ENCODE data around the gene IFI27L1.

The IFI27L1 gene

DNA sequence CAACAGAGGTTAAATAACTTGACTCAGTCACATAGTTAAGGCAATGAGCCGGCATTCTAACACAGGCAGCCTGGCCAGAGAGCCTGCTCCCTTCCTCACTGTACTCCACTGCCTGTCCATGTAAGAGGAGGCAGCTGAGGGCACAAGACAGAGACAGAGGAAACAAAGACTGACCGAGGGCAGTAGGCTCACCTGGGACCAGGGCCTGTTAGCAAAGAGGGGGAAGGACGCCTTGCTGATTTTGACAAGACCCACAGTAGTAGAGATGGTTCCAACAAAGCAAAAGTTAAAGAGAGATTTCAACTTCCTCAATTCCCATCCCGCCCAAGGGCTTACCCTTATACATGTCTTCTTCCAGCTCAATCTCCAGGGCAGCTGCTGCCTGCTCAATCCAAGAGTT lies 28.4 kb upstream of the IFI27L1 start:
- Histone ChIP-seq H2AFZ (ENCODE audit: low read length) (no peak overlapping the region), H3F3A (ENCODE audit: low read depth) (no peaks in the 10 kb centered on the region), H3K79me2 (ENCODE audit: insufficient read depth, low read length) (no peaks in the 10 kb centered on the region), H3K4me2 (ENCODE audit: low read depth, low read length, poor library complexity, severe bottlenecking) (no peak overlapping the region), H3K36me3 (ENCODE audit: insufficient read depth, low read length) (peaks cover 95% of the 10 kb centered on the region), H3K9me3 (ENCODE audit: insufficient read depth, low read depth, low read length) (no peaks in the 10 kb centered on the region), H3K9ac (ENCODE audit: low read depth, low read length, poor library complexity, severe bottlenecking) (no peak overlapping the region), H3K27me3 (ENCODE audit: insufficient read depth, low read length, poor library complexity, severe bottlenecking) (no peaks in the 10 kb centered on the region), H3K9me2 (replicated peaks; ENCODE audit: low read depth, low read length) (no peaks in the 10 kb centered on the region), H3K4me3 (ENCODE audit: low read length, poor library complexity, severe bottlenecking) (no peak overlapping the region), H4K20me1 (ENCODE audit: insufficient read depth, low read length, poor library complexity, severe bottlenecking) (no peaks in the 10 kb centered on the region), H3K4me1 (ENCODE audit: insufficient read depth, low read length, poor library complexity, severe bottlenecking) (no peaks in the 10 kb centered on the region)
- TF ChIP-seq, protein P1, sequence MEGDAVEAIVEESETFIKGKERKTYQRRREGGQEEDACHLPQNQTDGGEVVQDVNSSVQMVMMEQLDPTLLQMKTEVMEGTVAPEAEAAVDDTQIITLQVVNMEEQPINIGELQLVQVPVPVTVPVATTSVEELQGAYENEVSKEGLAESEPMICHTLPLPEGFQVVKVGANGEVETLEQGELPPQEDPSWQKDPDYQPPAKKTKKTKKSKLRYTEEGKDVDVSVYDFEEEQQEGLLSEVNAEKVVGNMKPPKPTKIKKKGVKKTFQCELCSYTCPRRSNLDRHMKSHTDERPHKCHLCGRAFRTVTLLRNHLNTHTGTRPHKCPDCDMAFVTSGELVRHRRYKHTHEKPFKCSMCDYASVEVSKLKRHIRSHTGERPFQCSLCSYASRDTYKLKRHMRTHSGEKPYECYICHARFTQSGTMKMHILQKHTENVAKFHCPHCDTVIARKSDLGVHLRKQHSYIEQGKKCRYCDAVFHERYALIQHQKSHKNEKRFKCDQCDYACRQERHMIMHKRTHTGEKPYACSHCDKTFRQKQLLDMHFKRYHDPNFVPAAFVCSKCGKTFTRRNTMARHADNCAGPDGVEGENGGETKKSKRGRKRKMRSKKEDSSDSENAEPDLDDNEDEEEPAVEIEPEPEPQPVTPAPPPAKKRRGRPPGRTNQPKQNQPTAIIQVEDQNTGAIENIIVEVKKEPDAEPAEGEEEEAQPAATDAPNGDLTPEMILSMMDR (conservative IDR thresholded peaks at IDR 0.05; ENCODE audit: low read length) = no peak
- no peak for TF ChIP-seq EZH2phosphoT487 (IDR thresholded peaks at IDR 0.05; ENCODE audit: borderline replicate concordance)

DNA sequence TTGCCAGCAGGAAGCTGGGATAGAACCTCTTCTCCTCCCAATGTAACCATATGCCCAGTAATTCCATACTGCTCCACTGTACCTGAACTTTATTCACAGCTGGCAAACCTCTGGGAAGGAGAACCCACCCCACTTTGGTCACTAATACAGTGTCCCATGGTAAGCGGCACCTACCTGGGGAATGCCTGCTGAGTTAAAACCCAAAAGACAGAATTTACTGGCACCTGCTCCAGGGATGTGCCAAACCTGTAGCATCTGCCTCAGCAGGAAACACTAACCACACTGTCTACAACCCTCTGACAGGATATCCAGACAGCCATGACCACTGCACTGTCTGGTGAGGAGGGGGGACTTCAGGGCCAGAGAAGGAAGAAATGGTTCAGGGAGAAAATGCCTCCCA lies 26.7 kb upstream of the IFI27L1 start:
- no peaks in the 10 kb centered on the region for H3K4me1 ChIP-seq (ENCODE audit: insufficient read depth, low read length, poor library complexity, severe bottlenecking)
- H3F3A ChIP-seq (ENCODE audit: low read depth) = no peaks in the 10 kb centered on the region
- H3K79me2 ChIP-seq (ENCODE audit: insufficient read depth, low read length) = no peaks in the 10 kb centered on the region
- H3K27me3 ChIP-seq (ENCODE audit: insufficient read depth, low read length, poor library complexity, severe bottlenecking) = no peaks in the 10 kb centered on the region
- no peak overlapping the region for H3K9ac ChIP-seq (ENCODE audit: low read depth, low read length, poor library complexity, severe bottlenecking)
- no peak overlapping the region for H3K4me3 ChIP-seq (ENCODE audit: low read length, poor library complexity, severe bottlenecking)
- no peaks in the 10 kb centered on the region for H3K9me2 ChIP-seq (replicated peaks; ENCODE audit: low read depth, low read length)
- H3K36me3 ChIP-seq (ENCODE audit: insufficient read depth, low read length) = peaks cover 97% of the 10 kb centered on the region
- H2AFZ ChIP-seq (ENCODE audit: low read length) = no peak overlapping the region
- no peak for TF ChIP-seq EZH2phosphoT487 (IDR thresholded peaks at IDR 0.05; ENCODE audit: borderline replicate concordance)
- H3K9me3 ChIP-seq (ENCODE audit: insufficient read depth, low read depth, low read length) = no peaks in the 10 kb centered on the region
- H4K20me1 ChIP-seq (ENCODE audit: insufficient read depth, low read length, poor library complexity, severe bottlenecking) = peaks cover 6% of the 10 kb centered on the region
- no peak overlapping the region for H3K4me2 ChIP-seq (ENCODE audit: low read depth, low read length, poor library complexity, severe bottlenecking)

- no peak overlapping the region for H2AFZ ChIP-seq (ENCODE audit: low read length)
- peaks cover 97% of the 10 kb centered on the region for H3K36me3 ChIP-seq (ENCODE audit: insufficient read depth, low read length)
- H3K9me2 ChIP-seq (replicated peaks; ENCODE audit: low read depth, low read length) = no peaks in the 10 kb centered on the region
- no peak overlapping the region for H3K4me2 ChIP-seq (ENCODE audit: low read depth, low read length, poor library complexity, severe bottlenecking)
- H3K9ac ChIP-seq (ENCODE audit: low read depth, low read length, poor library complexity, severe bottlenecking) = no peak overlapping the region
- no peaks in the 10 kb centered on the region for H3K9me3 ChIP-seq (ENCODE audit: insufficient read depth, low read depth, low read length)
- H3K79me2 ChIP-seq (ENCODE audit: insufficient read depth, low read length) = no peaks in the 10 kb centered on the region
- no peak overlapping the region for H3K4me3 ChIP-seq (ENCODE audit: low read length, poor library complexity, severe bottlenecking)
- no peaks in the 10 kb centered on the region for H3K4me1 ChIP-seq (ENCODE audit: insufficient read depth, low read length, poor library complexity, severe bottlenecking)
- TF ChIP-seq EZH2phosphoT487 (IDR thresholded peaks at IDR 0.05; ENCODE audit: borderline replicate concordance) = no peak
- TF ChIP-seq, protein P1 (conservative IDR thresholded peaks at IDR 0.05; ENCODE audit: low read length) = no peak
- H4K20me1 ChIP-seq (ENCODE audit: insufficient read depth, low read length, poor library complexity, severe bottlenecking) = peaks cover 6% of the 10 kb centered on the region
- H3K27me3 ChIP-seq (ENCODE audit: insufficient read depth, low read length, poor library complexity, severe bottlenecking) = no peaks in the 10 kb centered on the region
- H3F3A ChIP-seq (ENCODE audit: low read depth) = no peaks in the 10 kb centered on the region
Observed at GRCh38 chr14:94054936-94055335, 26.2 kb upstream of the IFI27L1 start.

- no peak overlapping the region for H3K4me2 ChIP-seq (ENCODE audit: low read depth, low read length, poor library complexity, severe bottlenecking)
- no peaks in the 10 kb centered on the region for H3K9me2 ChIP-seq (replicated peaks; ENCODE audit: low read depth, low read length)
- H4K20me1 ChIP-seq (ENCODE audit: insufficient read depth, low read length, poor library complexity, severe bottlenecking) = peaks cover 11% of the 10 kb centered on the region
Observed at GRCh38 chr14:94056579-94057308, 24.4 kb upstream of the IFI27L1 start.

More at GRCh38 chr14:94056579-94057308, 24.4 kb upstream of the IFI27L1 start:
- Histone ChIP-seq H3K79me2 (ENCODE audit: insufficient read depth, low read length) (no peaks in the 10 kb centered on the region), H3K36me3 (ENCODE audit: insufficient read depth, low read length) (peaks cover 97% of the 10 kb centered on the region), H3K27me3 (ENCODE audit: insufficient read depth, low read length, poor library complexity, severe bottlenecking) (no peaks in the 10 kb centered on the region), H2AFZ (ENCODE audit: low read length) (no peak overlapping the region), H3K4me1 (ENCODE audit: insufficient read depth, low read length, poor library complexity, severe bottlenecking) (no peaks in the 10 kb centered on the region), H3K9me3 (ENCODE audit: insufficient read depth, low read depth, low read length) (no peaks in the 10 kb centered on the region), H3K9ac (ENCODE audit: low read depth, low read length, poor library complexity, severe bottlenecking) (no peak overlapping the region), H3F3A (ENCODE audit: low read depth) (no peaks in the 10 kb centered on the region), H3K4me3 (ENCODE audit: low read length, poor library complexity, severe bottlenecking) (no peak overlapping the region)
- TF ChIP-seq, protein P1 (conservative IDR thresholded peaks at IDR 0.05; ENCODE audit: low read length) = no peak
- TF ChIP-seq EZH2phosphoT487 (IDR thresholded peaks at IDR 0.05; ENCODE audit: borderline replicate concordance) = no peak

Measured in Loucy (cell line).